Neutrophil (primary cell): Measurements from ENCODE around the gene STS.

ENCODE experiments used
- H3K27ac ChIP-seq: fragments of 200-600 bp; sonication (generic); 2 replicates; pipeline ENCODE4 v1.5.1; 2016; ENCODE audit warnings: mild to moderate bottlenecking, moderate library complexity
- H3K27me3 ChIP-seq: fragments of 200-600 bp; sonication (generic); 2 replicates; pipeline ENCODE4 v1.6.0; 2016; ENCODE audit warnings: mild to moderate bottlenecking
- H3K36me3 ChIP-seq: fragments of 200-600 bp; sonication (generic); 2 replicates; pipeline ENCODE4 v1.5.1; 2017
- H3K4me1 ChIP-seq, 2 experiments: fragments of 200-600 bp in 1 of 2; sonication (generic) in 1 of 2; 1 replicate in 1 of 2; 2 replicates in 1 of 2; pipeline versions ENCODE4 v1.5.1 to v1.6.1; 2013 to 2016; ENCODE audit warnings: low read depth in 1 of 2, low read length in 1 of 2, mild to moderate bottlenecking in 1 of 2, moderate library complexity in 1 of 2; ENCODE audit not compliant: control insufficient read depth in 1 of 2, insufficient read depth in 1 of 2
- H3K4me3 ChIP-seq, 2 experiments: fragments of 200-600 bp in 1 of 2; sonication (generic) in 1 of 2; 1 replicate in 1 of 2; 2 replicates in 1 of 2; pipeline ENCODE4 v1.5.1; 2013 to 2016; ENCODE audit warnings: low read depth in 1 of 2, low read length in 1 of 2, mild to moderate bottlenecking in 1 of 2, moderate library complexity in 1 of 2
- H3K9me3 ChIP-seq: fragments of 200-600 bp; sonication (generic); 2 replicates; pipeline ENCODE4 v1.5.1; 2016
- TF ChIP-seq, protein P1 (sequence below): fragments of 200-600 bp; sonication (generic); IDR thresholded peaks from 2 replicates; pipeline ENCODE4 v1.5.1; 2016; ENCODE audit warnings: antibody characterized with exemption

STS gene, protein sequence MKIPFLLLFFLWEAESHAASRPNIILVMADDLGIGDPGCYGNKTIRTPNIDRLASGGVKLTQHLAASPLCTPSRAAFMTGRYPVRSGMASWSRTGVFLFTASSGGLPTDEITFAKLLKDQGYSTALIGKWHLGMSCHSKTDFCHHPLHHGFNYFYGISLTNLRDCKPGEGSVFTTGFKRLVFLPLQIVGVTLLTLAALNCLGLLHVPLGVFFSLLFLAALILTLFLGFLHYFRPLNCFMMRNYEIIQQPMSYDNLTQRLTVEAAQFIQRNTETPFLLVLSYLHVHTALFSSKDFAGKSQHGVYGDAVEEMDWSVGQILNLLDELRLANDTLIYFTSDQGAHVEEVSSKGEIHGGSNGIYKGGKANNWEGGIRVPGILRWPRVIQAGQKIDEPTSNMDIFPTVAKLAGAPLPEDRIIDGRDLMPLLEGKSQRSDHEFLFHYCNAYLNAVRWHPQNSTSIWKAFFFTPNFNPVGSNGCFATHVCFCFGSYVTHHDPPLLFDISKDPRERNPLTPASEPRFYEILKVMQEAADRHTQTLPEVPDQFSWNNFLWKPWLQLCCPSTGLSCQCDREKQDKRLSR

DNA sequence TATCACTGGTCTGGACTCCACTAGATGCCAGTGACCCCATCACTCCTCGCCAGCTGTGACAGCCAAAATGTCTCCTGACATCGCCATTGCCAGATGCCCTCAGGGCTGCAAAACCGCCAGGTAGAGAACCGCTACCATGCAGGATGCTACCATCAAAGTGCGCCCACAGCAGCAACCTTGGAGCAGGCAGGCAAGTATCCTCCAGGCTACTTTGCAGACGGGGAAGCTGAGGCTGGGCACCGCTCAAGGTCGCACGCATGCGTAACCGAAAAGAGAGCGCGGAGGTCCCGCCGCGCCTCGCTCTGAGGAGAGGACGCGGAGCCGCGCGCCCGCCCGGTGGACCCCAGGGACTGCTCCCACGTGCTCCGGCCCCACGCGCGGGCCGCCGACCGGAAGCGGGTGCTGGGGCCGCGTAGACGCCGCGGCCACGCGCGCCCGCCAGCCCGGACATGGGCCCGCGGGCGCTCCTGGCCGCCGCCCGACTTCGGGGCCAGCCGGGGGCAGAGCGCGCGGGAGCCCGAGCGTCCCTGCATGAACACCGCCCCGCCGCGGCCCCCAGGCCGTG is at the start of gene STS:
TSS of gene STS (plus strand) at position 300 of the 565 bp plus-strand sequence. CDS start 105,488 bp downstream, outside the sequence.
- Histone ChIP-seq H3K27ac (peak within 1 kb of the TSS; percentile 73), H3K4me3 (peak within 1 kb of the TSS; percentile 70 to 94), H3K4me1 (peaks cover 0 to 10% of the 10 kb centered on the region in 2 experiments), H3K36me3 (no peaks in the 10 kb centered on the region), H3K27me3 (no peaks in the 10 kb centered on the region), H3K9me3 (no peaks in the 10 kb centered on the region)
- TF ChIP-seq, protein P1, sequence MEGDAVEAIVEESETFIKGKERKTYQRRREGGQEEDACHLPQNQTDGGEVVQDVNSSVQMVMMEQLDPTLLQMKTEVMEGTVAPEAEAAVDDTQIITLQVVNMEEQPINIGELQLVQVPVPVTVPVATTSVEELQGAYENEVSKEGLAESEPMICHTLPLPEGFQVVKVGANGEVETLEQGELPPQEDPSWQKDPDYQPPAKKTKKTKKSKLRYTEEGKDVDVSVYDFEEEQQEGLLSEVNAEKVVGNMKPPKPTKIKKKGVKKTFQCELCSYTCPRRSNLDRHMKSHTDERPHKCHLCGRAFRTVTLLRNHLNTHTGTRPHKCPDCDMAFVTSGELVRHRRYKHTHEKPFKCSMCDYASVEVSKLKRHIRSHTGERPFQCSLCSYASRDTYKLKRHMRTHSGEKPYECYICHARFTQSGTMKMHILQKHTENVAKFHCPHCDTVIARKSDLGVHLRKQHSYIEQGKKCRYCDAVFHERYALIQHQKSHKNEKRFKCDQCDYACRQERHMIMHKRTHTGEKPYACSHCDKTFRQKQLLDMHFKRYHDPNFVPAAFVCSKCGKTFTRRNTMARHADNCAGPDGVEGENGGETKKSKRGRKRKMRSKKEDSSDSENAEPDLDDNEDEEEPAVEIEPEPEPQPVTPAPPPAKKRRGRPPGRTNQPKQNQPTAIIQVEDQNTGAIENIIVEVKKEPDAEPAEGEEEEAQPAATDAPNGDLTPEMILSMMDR = no peak

DNA sequence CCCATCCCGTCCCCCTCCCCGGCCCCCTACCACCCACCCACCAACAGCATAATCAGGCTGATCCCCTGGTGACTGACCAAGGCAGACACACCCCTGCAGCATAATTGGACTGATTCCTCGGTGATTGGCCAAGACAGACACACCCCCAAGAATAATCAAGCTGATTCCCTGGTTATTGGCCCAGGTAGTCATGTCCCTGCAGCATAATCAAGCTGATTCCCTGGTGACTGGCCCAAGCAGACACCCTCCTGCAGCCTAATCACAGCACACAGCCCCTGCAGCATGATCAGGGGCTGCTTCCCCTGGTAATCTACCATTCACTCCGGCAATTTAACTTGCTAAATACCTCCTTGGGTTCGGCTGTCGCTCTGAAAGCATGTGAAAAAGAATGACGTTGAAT is 47.5 kb upstream of the STS start:
- Histone ChIP-seq H3K4me1 (no peaks in the 10 kb centered on the region), H3K27ac (no peak overlapping the region), H3K27me3 (no peaks in the 10 kb centered on the region), H3K9me3 (no peaks in the 10 kb centered on the region), H3K36me3 (no peaks in the 10 kb centered on the region), H3K4me3 (no peak overlapping the region)
- TF ChIP-seq, protein P1 = no peak

DNA sequence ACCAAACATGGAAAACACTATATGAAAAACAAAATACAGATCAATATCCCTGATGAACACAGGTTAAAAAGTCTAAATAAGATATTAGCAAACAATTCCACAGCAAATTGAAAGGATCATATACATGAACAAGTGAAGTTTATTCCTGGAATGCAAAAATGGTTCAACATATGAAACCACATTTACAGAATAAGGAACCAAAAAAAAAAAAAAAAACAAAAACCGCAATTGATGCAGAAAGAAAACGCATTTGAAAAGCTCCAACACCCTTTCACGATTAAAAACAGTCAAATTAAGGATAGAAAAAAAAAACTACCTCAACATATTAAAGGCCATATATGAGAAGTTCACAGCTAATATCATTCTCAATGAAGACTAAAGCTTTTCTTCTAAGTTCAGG is 45.4 kb upstream of the STS start:
- Histone ChIP-seq H3K27me3 (no peaks in the 10 kb centered on the region), H3K4me3 (no peak overlapping the region)
- TF ChIP-seq, protein P1 = no peak

DNA sequence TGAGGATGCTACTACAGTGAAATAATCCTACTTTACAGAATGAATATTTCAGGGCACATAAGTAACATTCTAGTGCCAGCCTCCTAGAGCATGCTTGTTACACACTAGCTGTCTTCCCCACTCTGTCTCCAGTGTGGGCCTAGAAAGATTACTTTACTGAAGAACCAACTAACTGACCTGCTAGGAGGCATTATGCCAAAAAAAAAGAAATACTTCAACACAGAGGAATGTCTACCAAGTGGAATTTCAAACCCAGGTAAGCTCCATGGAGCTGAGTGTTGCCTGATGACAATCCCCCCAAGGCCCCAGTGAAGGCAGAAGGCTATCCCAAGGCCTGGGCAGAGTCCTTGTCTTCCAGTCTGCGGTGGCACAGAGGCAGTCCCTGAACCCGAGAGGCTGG is 40.9 kb upstream of the STS start:
- H3K4me3 ChIP-seq = no peak overlapping the region
- H3K27ac ChIP-seq = no peak overlapping the region
- H3K9me3 ChIP-seq = no peaks in the 10 kb centered on the region
- TF ChIP-seq, protein P1 = no peak
- no peaks in the 10 kb centered on the region for H3K27me3 ChIP-seq
- no peaks in the 10 kb centered on the region for H3K36me3 ChIP-seq
- peaks cover 0 to 5% of the 10 kb centered on the region in 2 experiments for H3K4me1 ChIP-seq

More for the DNA sequence above, 45.4 kb upstream of the STS start:
- Histone ChIP-seq H3K4me1 (no peaks in the 10 kb centered on the region), H3K36me3 (no peaks in the 10 kb centered on the region), H3K9me3 (no peaks in the 10 kb centered on the region), H3K27ac (no peak overlapping the region)

DNA sequence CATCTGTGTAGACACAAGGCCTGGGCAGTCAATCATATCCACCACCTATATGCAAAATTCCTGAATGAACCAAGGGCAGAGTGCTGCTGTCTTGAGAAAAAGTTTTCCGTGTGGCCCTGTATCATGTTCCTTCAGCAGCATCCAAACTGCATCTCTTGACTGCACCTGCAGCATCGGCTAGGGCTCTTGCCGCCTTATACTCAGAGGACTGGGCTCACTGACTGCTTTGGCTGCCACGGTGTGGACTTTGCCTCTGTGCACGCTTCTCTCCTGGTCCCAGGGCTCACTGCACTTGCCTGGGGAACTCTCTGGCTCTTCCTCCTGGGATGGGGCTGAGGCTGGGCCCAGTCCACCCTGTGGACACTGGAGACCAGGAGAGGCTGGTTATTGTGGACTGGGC is 39.5 kb upstream of the STS start:
- no peak overlapping the region for H3K4me3 ChIP-seq
- H3K9me3 ChIP-seq = no peaks in the 10 kb centered on the region
- no peaks in the 10 kb centered on the region for H3K27me3 ChIP-seq
- H3K27ac ChIP-seq = no peak overlapping the region
- peaks cover 0 to 5% of the 10 kb centered on the region in 2 experiments for H3K4me1 ChIP-seq
- H3K36me3 ChIP-seq = no peaks in the 10 kb centered on the region
- TF ChIP-seq, protein P1 = no peak
